GM19239 (cell line): ENCODE data around the gene LGI4.

ENCODE experiments used
- DNase-seq: peaks from one replicate; pipeline ENCODE4 v3.0.0; 2011; ENCODE audit warnings: low spot score; ENCODE audit not compliant: insufficient read length
- FAIRE-seq: peaks from 2 replicates; lab custom pipeline; 2011; peaks lifted over from hg19 to GRCh38; lab: Jason Lieb, UNC

LGI4 gene

GRCh38 chr19:35134601-35135242 lies at the start of gene LGI4:
Gene LGI4, minus strand, starts transcription at chr19:35135059. Its CDS starts 379 bp downstream, at chr19:35134680.
- no peak for DNase-seq
- no peak for FAIRE-seq

GRCh38 chr19:35184267-35184666 lies 49.4 kb upstream of the LGI4 start:
- no peak for FAIRE-seq
- DNase-seq, result no peak

- no peak for DNase-seq
- no peak for FAIRE-seq
Observed at GRCh38 chr19:35181387-35181786, 46.5 kb upstream of the LGI4 start.

GRCh38 chr19:35179830-35180229 lies 45.0 kb upstream of the LGI4 start:
- FAIRE-seq (no peak), DNase-seq (no peak)

- FAIRE-seq (no peak), DNase-seq (no peak)
Observed at GRCh38 chr19:35178701-35179100, 43.8 kb upstream of the LGI4 start.

- DNase-seq (no peak), FAIRE-seq (no peak)
Observed at GRCh38 chr19:35177377-35178274, 42.8 kb upstream of the LGI4 start.

DNA sequence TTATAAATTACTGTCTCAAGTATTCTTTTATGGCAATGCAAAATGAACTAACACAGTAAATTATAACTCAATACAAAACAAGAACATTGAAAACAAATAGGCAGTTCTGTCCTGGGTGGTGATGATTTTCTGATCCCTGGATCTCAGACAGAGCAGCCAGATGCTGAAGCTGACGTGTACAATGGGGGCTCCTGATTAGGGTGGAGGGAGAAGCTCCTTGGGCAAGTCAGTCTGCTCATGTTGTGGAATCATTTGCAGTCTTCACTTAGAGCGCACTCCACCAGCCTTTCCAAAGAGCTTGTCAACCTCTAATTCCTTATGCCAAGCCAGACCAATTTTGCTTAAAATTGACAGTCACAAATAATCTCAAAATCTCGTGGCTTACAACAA lies 41.3 kb upstream of the LGI4 start:
- FAIRE-seq, result no peak

DNA sequence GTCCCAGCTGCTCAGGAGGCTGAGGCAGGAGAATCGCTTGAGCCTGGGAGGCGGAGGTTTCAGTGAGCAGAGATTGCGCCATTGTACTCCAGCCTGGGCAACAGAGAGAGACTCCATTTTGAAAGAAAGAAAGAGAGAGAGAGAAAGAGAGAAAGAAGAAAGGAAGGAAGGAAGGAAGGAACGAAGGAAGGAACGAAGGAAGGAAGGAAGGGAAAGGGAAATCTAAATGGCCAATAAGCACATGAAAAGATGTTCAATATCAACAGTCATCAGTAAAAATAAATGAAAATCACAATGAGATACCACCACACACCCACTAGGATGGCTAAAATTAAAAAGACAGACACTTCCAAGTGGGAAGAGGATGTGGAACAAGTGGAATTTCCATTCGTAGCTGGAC lies 39.4 kb upstream of the LGI4 start:
- FAIRE-seq (no peak), DNase-seq (no peak)

More for the DNA sequence above, 41.3 kb upstream of the LGI4 start:
- DNase-seq, result no peak

DNA sequence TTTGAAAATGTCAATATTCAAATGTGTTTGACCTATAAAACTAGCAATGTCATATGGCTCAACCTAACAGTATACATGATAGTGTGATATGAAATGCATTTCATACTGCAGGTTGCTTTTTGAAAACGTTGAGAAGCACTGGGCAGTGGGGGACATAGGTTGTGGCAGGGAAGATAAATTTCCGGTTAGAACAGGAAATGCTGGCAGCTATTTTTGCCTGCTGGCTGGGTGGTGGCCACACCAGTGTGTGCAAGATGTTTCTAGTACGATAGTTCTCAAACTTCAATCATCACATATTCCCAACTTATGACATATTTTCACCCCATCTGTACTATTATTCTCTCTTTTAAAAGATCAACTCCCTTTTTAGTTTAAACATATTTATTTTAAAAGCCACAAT lies 36.9 kb upstream of the LGI4 start:
- DNase-seq (no peak), FAIRE-seq (no peak)

- no peak for DNase-seq
- FAIRE-seq, result no peak
Observed at GRCh38 chr19:35170359-35171061, 35.7 kb upstream of the LGI4 start.

GRCh38 chr19:35169221-35169995 lies 34.5 kb upstream of the LGI4 start:
- FAIRE-seq (no peak), DNase-seq (no peak)

DNA sequence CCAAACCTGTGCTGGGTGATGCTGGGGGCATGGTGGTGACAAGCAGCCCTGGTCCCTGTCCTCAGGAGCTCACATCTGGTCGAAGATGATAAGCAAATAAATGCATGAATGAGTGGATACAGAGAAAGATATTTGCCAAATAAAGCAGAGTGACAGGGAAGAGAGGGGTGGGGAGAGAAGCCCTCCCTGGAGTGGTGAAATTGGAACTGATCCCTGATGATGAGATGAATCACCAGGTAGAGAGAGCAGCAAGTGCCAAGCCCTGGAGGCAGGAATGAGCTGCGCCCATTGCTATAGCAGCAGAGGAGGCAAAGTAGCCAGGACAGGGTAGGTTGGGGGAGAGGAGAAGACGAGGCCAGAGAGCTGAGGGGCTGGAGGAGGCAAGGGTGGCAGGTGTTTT lies 33.3 kb upstream of the LGI4 start:
- DNase-seq, result no peak
- no peak for FAIRE-seq

GRCh38 chr19:35167251-35168119 lies 32.6 kb upstream of the LGI4 start:
- FAIRE-seq (no peak), DNase-seq (no peak)

GRCh38 chr19:35166100-35167063 lies 31.5 kb upstream of the LGI4 start:
- FAIRE-seq, result no peak
- no peak for DNase-seq

GRCh38 chr19:35165200-35166058 lies 30.6 kb upstream of the LGI4 start:
- FAIRE-seq (no peak), DNase-seq (no peak)

GRCh38 chr19:35164418-35164817 lies 29.6 kb upstream of the LGI4 start:
- DNase-seq (no peak), FAIRE-seq (no peak)
